Vagina (tissue), 2 donors: ENCODE measurements around the gene KCNA4. TPM values are rescaled to one million over a fixed set of nuclear protein-coding genes. Genes with fewer than 3 reads are reported as not detected.

Experiments
- DNase-seq, 2 donors: peaks; one replicate each; pipeline ENCODE4 v3.0.0-alpha.2; 2017; ENCODE audit errors: extremely low spot score in 2 of 2
- H3K27ac ChIP-seq: fragments of 200-600 bp; sonication (generic); one replicate; pipeline ENCODE4 v1.5.1; 2019
- H3K27me3 ChIP-seq: fragments of 200-600 bp; sonication (generic); one replicate; pipeline ENCODE4 v1.5.1; 2019
- H3K36me3 ChIP-seq, 2 donors: fragments of 200-600 bp; sonication (generic); one replicate each; pipeline ENCODE4 v1.5.1; 2017 to 2019
- H3K4me1 ChIP-seq: fragments of 200-600 bp; sonication (generic); one replicate; pipeline ENCODE4 v1.5.1; 2019
- H3K4me3 ChIP-seq, 2 donors: fragments of 200-600 bp; sonication (generic); 1 replicate in 1 of 2; 2 replicates in 1 of 2; pipeline ENCODE4 v1.5.1; 2016 to 2019
- H3K9me3 ChIP-seq: fragments of 200-600 bp; sonication (generic); one replicate; pipeline ENCODE4 v1.5.1; 2019
- CTCF ChIP-seq, 3 experiments: fragments of 450-650 bp in 2 of 3; fragments of 200-600 bp in 1 of 3; sonication (generic) in 1 of 3; IDR thresholded peaks; one replicate each; pipeline ENCODE4 v1.5.1; 2017 to 2019; ENCODE audit warnings: antibody characterized with exemption in 3 of 3, mild to moderate bottlenecking in 2 of 3, moderate library complexity in 2 of 3
- POLR2A ChIP-seq, 2 donors: fragments of 450-650 bp; IDR thresholded peaks; one replicate each; pipeline ENCODE4 v1.6.1; 2017; ENCODE audit warnings: antibody characterized with exemption in 2 of 2, mild to moderate bottlenecking in 2 of 2, moderate library complexity in 2 of 2
- POLR2AphosphoS5 ChIP-seq, 2 donors: sonication (generic); formaldehyde crosslinking; IDR thresholded peaks; one replicate each; pipeline ENCODE4 v1.9.0; 2017; ENCODE audit warnings: antibody characterized with exemption in 2 of 2, mild to moderate bottlenecking in 2 of 2, low read depth in 1 of 2; ENCODE audit not compliant: insufficient read depth in 1 of 2
- intact Hi-C: fragments of 100-400 bp; cut with DNase I; formaldehyde crosslinking; loops from one replicate; pipeline ENCODE4 v1.15.1; 2023
- total RNA-seq: library from RNA; depleted of rRNA; stranded (reverse); fragments of >200 nt; gene quantifications from one replicate; pipeline ENCODE4 v1.2.3, GENCODE V29; 2016

The KCNA4 gene
- total RNA-seq, 1 donor from 2014 or later, result not detected

- Histone ChIP-seq H3K36me3 (no peaks in the 10 kb centered on the region), H3K27me3 (no peaks in the 10 kb centered on the region), H3K27ac (no peak overlapping the region), H3K9me3 (no peaks in the 10 kb centered on the region), H3K4me3 (no peak overlapping the region), H3K4me1 (no peaks in the 10 kb centered on the region)
- TF ChIP-seq POLR2A (IDR thresholded peaks at IDR 0.05) (no peak), CTCF (IDR thresholded peaks at IDR 0.05) (no peak), POLR2AphosphoS5 (IDR thresholded peaks at IDR 0.05; ENCODE audit: insufficient read depth in 1 of 2, low read depth in 1 of 2) (no peak)
- DNase-seq, result no peak
- intact Hi-C loops, result no loop called here
These were observed 6.2 kb upstream of the KCNA4 start for GRCh38 chr11:30023074-30023473.

GRCh38 chr11:30019481-30019880, 2.7 kb upstream of the KCNA4 start:
- DNase-seq, result no peak
- Histone ChIP-seq H3K27ac (no peak overlapping the region), H3K36me3 (no peaks in the 10 kb centered on the region), H3K4me1 (peaks cover 20% of the 10 kb centered on the region), H3K27me3 (no peaks in the 10 kb centered on the region), H3K9me3 (no peaks in the 10 kb centered on the region), H3K4me3 (no peak overlapping the region)
- TF ChIP-seq POLR2A (IDR thresholded peaks at IDR 0.05), result no peak
- TF ChIP-seq CTCF (IDR thresholded peaks at IDR 0.05), result no peak
- no peak for TF ChIP-seq POLR2AphosphoS5 (IDR thresholded peaks at IDR 0.05; ENCODE audit: insufficient read depth in 1 of 2, low read depth in 1 of 2)
- intact Hi-C loops, result no loop called here

- H3K36me3 ChIP-seq, result no peaks in the 10 kb centered on the region
- H3K27me3 ChIP-seq, result no peaks in the 10 kb centered on the region
- H3K9me3 ChIP-seq, result no peaks in the 10 kb centered on the region
- no peak overlapping the region for H3K4me3 ChIP-seq
- H3K4me1 ChIP-seq, result peaks cover 20% of the 10 kb centered on the region
- no peak for DNase-seq
- TF ChIP-seq POLR2AphosphoS5 (IDR thresholded peaks at IDR 0.05; ENCODE audit: insufficient read depth in 1 of 2, low read depth in 1 of 2) (no peak), POLR2A (IDR thresholded peaks at IDR 0.05) (no peak), CTCF (IDR thresholded peaks at IDR 0.05) (no peak)
- intact Hi-C loops, result no loop called here
- H3K27ac ChIP-seq, result no peak overlapping the region
These were observed 1.7 kb upstream of the KCNA4 start for GRCh38 chr11:30018495-30018894.

- Histone ChIP-seq H3K9me3 (no peaks in the 10 kb centered on the region), H3K36me3 (no peaks in the 10 kb centered on the region), H3K27me3 (no peaks in the 10 kb centered on the region), H3K27ac (no peak overlapping the region), H3K4me3 (peak overlapping the region; percentile 22 to 33), H3K4me1 (peaks cover 20% of the 10 kb centered on the region)
- no peak for TF ChIP-seq CTCF (IDR thresholded peaks at IDR 0.05)
- TF ChIP-seq POLR2A (IDR thresholded peaks at IDR 0.05), result no peak
- no peak for TF ChIP-seq POLR2AphosphoS5 (IDR thresholded peaks at IDR 0.05; ENCODE audit: insufficient read depth in 1 of 2, low read depth in 1 of 2)
- DNase-seq, result no peak
- intact Hi-C loops, result no loop called here
These were observed 640 bp upstream of the KCNA4 start for GRCh38 chr11:30017445-30017895.

- no peaks in the 10 kb centered on the region for H3K9me3 ChIP-seq
- intact Hi-C loops, result no loop called here
- H3K4me3 ChIP-seq, result peak overlapping the region in 1 of 2 donors; percentile 33
These were observed 961 bp downstream of the KCNA4 start for GRCh38 chr11:30015725-30016412.

More at GRCh38 chr11:30015725-30016412, 961 bp downstream of the KCNA4 start:
- no peak for DNase-seq
- Histone ChIP-seq H3K36me3 (no peaks in the 10 kb centered on the region), H3K4me1 (peaks cover 20% of the 10 kb centered on the region), H3K27ac (no peak overlapping the region), H3K27me3 (no peaks in the 10 kb centered on the region)
- no peak for TF ChIP-seq POLR2A (IDR thresholded peaks at IDR 0.05)
- no peak for TF ChIP-seq CTCF (IDR thresholded peaks at IDR 0.05)
- TF ChIP-seq POLR2AphosphoS5 (IDR thresholded peaks at IDR 0.05; ENCODE audit: insufficient read depth in 1 of 2, low read depth in 1 of 2), result no peak
